ENCODE results near the gene SFTPA2. TPM values are rescaled to one million over a fixed set of nuclear protein-coding genes. Genes with fewer than 3 reads are reported as not detected.

The SFTPA2 gene
- total and polyA plus RNA-seq, 2 experiments from 2014 or later: not detected

DNA sequence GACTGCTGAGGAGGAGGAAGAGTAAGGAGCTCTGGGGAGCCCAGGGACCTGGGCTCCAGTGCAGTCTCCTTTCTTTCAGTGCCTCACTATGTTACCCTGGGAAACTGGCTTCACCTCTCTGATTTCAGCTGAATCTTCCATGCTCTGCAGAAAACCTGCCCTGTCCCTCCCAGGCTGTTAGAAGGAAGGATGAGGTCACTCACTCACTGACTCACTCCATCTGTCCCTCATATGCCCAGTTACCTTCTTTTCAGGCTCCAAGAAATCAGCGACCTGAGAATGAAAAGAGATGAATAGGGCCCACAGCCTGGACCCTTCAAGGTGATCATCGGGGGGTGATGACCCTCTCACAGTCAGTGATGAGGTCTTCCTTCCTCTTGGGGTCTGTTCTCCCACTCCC, 481 bp downstream of the SFTPA2 start:
- Histone ChIP-seq H3K79me2 (replicated peaks; ENCODE audit: insufficient read depth) (no peaks in the 10 kb centered on the region), H2AFZ (no peak overlapping the region), H3K27ac (ENCODE audit: low read depth) (no peak overlapping the region), H3K9me2 (ENCODE audit: insufficient read depth) (no peaks in the 10 kb centered on the region), H4K20me1 (replicated peaks; ENCODE audit: insufficient read depth) (no peaks in the 10 kb centered on the region), H3K4me1 (ENCODE audit: insufficient read depth) (peaks cover 4% of the 10 kb centered on the region), H3K4me3 (no peak overlapping the region), H3F3A (replicated peaks; ENCODE audit: low read depth) (no peaks in the 10 kb centered on the region), H3K36me3 (ENCODE audit: insufficient read depth) (no peaks in the 10 kb centered on the region), H3K27me3 (ENCODE audit: insufficient read depth) (peaks cover 15% of the 10 kb centered on the region), H3K4me2 (no peak overlapping the region)
- H3K4me1 Mint-ChIP-seq: peaks cover 9% of the 10 kb centered on the region
- DNase-seq (ENCODE audit: low spot score) (no peak), ATAC-seq (no peak)
- H3K27ac Mint-ChIP-seq: no peak overlapping the region
- TF ChIP-seq, protein P1, sequence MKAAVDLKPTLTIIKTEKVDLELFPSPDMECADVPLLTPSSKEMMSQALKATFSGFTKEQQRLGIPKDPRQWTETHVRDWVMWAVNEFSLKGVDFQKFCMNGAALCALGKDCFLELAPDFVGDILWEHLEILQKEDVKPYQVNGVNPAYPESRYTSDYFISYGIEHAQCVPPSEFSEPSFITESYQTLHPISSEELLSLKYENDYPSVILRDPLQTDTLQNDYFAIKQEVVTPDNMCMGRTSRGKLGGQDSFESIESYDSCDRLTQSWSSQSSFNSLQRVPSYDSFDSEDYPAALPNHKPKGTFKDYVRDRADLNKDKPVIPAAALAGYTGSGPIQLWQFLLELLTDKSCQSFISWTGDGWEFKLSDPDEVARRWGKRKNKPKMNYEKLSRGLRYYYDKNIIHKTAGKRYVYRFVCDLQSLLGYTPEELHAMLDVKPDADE (IDR thresholded peaks at IDR 0.05): no peak
- TF ChIP-seq CREB1 (CRISPR knock-in tag; IDR thresholded peaks at IDR 0.05; ENCODE audit: low read depth) (no peak), EZH2phosphoT487 (IDR thresholded peaks at IDR 0.05; ENCODE audit: unreplicated experiment) (no peak), NANOG (IDR thresholded peaks at IDR 0.05; ENCODE audit: borderline replicate concordance) (no peak), ZNF114 (CRISPR knock-in tag; IDR thresholded peaks at IDR 0.05) (no peak), JUNB (IDR thresholded peaks at IDR 0.05; ENCODE audit: unreplicated experiment) (no peak), EZH2 (IDR thresholded peaks at IDR 0.05; ENCODE audit: low read depth, unreplicated experiment) (no peak), STAT1 (IDR thresholded peaks at IDR 0.05; ENCODE audit: unreplicated experiment) (no peak), POLR2AphosphoS5 (IDR thresholded peaks at IDR 0.05; ENCODE audit: low read depth) (no peak), ZNF331 (CRISPR knock-in tag; IDR thresholded peaks at IDR 0.05; ENCODE audit: low read depth) (no peak)
- TF ChIP-seq, protein P2, sequence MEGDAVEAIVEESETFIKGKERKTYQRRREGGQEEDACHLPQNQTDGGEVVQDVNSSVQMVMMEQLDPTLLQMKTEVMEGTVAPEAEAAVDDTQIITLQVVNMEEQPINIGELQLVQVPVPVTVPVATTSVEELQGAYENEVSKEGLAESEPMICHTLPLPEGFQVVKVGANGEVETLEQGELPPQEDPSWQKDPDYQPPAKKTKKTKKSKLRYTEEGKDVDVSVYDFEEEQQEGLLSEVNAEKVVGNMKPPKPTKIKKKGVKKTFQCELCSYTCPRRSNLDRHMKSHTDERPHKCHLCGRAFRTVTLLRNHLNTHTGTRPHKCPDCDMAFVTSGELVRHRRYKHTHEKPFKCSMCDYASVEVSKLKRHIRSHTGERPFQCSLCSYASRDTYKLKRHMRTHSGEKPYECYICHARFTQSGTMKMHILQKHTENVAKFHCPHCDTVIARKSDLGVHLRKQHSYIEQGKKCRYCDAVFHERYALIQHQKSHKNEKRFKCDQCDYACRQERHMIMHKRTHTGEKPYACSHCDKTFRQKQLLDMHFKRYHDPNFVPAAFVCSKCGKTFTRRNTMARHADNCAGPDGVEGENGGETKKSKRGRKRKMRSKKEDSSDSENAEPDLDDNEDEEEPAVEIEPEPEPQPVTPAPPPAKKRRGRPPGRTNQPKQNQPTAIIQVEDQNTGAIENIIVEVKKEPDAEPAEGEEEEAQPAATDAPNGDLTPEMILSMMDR (conservative IDR thresholded peaks at IDR 0.05; ENCODE audit: low read depth in 2 of 2): no peak
- TF ChIP-seq, protein P3, sequence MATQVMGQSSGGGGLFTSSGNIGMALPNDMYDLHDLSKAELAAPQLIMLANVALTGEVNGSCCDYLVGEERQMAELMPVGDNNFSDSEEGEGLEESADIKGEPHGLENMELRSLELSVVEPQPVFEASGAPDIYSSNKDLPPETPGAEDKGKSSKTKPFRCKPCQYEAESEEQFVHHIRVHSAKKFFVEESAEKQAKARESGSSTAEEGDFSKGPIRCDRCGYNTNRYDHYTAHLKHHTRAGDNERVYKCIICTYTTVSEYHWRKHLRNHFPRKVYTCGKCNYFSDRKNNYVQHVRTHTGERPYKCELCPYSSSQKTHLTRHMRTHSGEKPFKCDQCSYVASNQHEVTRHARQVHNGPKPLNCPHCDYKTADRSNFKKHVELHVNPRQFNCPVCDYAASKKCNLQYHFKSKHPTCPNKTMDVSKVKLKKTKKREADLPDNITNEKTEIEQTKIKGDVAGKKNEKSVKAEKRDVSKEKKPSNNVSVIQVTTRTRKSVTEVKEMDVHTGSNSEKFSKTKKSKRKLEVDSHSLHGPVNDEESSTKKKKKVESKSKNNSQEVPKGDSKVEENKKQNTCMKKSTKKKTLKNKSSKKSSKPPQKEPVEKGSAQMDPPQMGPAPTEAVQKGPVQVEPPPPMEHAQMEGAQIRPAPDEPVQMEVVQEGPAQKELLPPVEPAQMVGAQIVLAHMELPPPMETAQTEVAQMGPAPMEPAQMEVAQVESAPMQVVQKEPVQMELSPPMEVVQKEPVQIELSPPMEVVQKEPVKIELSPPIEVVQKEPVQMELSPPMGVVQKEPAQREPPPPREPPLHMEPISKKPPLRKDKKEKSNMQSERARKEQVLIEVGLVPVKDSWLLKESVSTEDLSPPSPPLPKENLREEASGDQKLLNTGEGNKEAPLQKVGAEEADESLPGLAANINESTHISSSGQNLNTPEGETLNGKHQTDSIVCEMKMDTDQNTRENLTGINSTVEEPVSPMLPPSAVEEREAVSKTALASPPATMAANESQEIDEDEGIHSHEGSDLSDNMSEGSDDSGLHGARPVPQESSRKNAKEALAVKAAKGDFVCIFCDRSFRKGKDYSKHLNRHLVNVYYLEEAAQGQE (IDR thresholded peaks at IDR 0.05; ENCODE audit: unreplicated experiment): no peak
- TF ChIP-seq, protein P4, sequence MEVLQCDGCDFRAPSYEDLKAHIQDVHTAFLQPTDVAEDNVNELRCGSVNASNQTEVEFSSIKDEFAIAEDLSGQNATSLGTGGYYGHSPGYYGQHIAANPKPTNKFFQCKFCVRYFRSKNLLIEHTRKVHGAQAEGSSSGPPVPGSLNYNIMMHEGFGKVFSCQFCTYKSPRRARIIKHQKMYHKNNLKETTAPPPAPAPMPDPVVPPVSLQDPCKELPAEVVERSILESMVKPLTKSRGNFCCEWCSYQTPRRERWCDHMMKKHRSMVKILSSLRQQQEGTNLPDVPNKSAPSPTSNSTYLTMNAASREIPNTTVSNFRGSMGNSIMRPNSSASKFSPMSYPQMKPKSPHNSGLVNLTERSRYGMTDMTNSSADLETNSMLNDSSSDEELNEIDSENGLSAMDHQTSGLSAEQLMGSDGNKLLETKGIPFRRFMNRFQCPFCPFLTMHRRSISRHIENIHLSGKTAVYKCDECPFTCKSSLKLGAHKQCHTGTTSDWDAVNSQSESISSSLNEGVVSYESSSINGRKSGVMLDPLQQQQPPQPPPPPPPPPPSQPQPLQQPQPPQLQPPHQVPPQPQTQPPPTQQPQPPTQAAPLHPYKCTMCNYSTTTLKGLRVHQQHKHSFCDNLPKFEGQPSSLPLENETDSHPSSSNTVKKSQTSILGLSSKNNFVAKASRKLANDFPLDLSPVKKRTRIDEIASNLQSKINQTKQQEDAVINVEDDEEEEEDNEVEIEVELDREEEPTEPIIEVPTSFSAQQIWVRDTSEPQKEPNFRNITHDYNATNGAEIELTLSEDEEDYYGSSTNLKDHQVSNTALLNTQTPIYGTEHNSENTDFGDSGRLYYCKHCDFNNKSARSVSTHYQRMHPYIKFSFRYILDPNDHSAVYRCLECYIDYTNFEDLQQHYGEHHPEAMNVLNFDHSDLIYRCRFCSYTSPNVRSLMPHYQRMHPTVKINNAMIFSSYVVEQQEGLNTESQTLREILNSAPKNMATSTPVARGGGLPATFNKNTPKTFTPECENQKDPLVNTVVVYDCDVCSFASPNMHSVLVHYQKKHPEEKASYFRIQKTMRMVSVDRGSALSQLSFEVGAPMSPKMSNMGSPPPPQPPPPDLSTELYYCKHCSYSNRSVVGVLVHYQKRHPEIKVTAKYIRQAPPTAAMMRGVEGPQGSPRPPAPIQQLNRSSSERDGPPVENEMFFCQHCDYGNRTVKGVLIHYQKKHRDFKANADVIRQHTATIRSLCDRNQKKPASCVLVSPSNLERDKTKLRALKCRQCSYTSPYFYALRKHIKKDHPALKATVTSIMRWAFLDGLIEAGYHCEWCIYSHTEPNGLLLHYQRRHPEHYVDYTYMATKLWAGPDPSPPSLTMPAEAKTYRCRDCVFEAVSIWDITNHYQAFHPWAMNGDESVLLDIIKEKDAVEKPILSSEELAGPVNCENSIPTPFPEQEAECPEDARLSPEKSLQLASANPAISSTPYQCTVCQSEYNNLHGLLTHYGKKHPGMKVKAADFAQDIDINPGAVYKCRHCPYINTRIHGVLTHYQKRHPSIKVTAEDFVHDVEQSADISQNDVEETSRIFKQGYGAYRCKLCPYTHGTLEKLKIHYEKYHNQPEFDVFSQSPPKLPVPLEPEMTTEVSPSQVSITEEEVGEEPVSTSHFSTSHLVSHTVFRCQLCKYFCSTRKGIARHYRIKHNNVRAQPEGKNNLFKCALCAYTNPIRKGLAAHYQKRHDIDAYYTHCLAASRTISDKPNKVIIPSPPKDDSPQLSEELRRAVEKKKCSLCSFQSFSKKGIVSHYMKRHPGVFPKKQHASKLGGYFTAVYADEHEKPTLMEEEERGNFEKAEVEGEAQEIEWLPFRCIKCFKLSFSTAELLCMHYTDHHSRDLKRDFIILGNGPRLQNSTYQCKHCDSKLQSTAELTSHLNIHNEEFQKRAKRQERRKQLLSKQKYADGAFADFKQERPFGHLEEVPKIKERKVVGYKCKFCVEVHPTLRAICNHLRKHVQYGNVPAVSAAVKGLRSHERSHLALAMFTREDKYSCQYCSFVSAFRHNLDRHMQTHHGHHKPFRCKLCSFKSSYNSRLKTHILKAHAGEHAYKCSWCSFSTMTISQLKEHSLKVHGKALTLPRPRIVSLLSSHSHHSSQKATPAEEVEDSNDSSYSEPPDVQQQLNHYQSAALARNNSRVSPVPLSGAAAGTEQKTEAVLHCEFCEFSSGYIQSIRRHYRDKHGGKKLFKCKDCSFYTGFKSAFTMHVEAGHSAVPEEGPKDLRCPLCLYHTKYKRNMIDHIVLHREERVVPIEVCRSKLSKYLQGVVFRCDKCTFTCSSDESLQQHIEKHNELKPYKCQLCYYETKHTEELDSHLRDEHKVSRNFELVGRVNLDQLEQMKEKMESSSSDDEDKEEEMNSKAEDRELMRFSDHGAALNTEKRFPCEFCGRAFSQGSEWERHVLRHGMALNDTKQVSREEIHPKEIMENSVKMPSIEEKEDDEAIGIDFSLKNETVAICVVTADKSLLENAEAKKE (CRISPR knock-in tag; IDR thresholded peaks at IDR 0.05): no peak
- no peaks in the 10 kb centered on the region for H3K9me3 Mint-ChIP-seq
- H3K36me3 Mint-ChIP-seq (ENCODE audit: low read depth): no peaks in the 10 kb centered on the region
- no peak overlapping the region for H3K4me3 Mint-ChIP-seq
- H3K27me3 Mint-ChIP-seq (ENCODE audit: insufficient read depth, low read depth, poor library complexity): no peaks in the 10 kb centered on the region

All from GM23338 (cell line).